Endometrial microvascular endothelial cells (primary cell): ENCODE data around the gene FNIP2. TPM values are rescaled to one million over a fixed set of nuclear protein-coding genes. Genes with fewer than 3 reads are reported as not detected.
"Not testable (repeated sequence)": the region's sequence is repeated elsewhere in the genome, so short reads cannot be mapped to it uniquely, and the experiment has no call there.

Experiments
- in situ Hi-C: cut with HindIII; loops from 2 replicates; pipeline ENCODE4 v1.10.0; 2017; ENCODE audit warnings: low sequenced_read_pairs, low pct_unique_long_range_greater_than_20kb; ENCODE audit errors: inconsistent ontology term
- total RNA-seq: library from RNA; depleted of rRNA; stranded (reverse); fragments of >200 nt; gene quantifications from one replicate; pipeline ENCODE4 v1.2.3, GENCODE V29; 2015; ENCODE audit errors: inconsistent ontology term

The FNIP2 gene
- total RNA-seq, 1 donor from 2014 or later, result 11.7 TPM

- in situ Hi-C loops, result no loop called here
Measured at GRCh38 chr4:158826057-158826456, 57.2 kb downstream of the FNIP2 start.

- in situ Hi-C loops, result no loop called here
Measured at GRCh38 chr4:158826882-158827281, 58.1 kb downstream of the FNIP2 start.

GRCh38 chr4:158827543-158827981 lies 58.7 kb downstream of the FNIP2 start:
- in situ Hi-C loops, result no loop called here

- in situ Hi-C loops, result not testable (repeated sequence)
Measured at GRCh38 chr4:158828151-158828550, 59.3 kb downstream of the FNIP2 start.

- in situ Hi-C loops, result no loop called here
Measured at GRCh38 chr4:158829254-158829653, 60.4 kb downstream of the FNIP2 start.

- in situ Hi-C loops, result no loop called here
Measured at GRCh38 chr4:158833602-158834001, 64.8 kb downstream of the FNIP2 start.

GRCh38 chr4:158835226-158836001 lies 66.6 kb downstream of the FNIP2 start:
- in situ Hi-C loops, result no loop called here

GRCh38 chr4:158836002-158836369 lies 67.2 kb downstream of the FNIP2 start:
- in situ Hi-C loops, result no loop called here

GRCh38 chr4:158836828-158837449 lies 68.1 kb downstream of the FNIP2 start:
- in situ Hi-C loops, result no loop called here

- in situ Hi-C loops, result no loop called here
Measured at GRCh38 chr4:158837527-158838141, 68.8 kb downstream of the FNIP2 start.

- in situ Hi-C loops, result no loop called here
Measured at GRCh38 chr4:158840131-158840530, 71.3 kb downstream of the FNIP2 start.

GRCh38 chr4:158841540-158841939 lies 72.7 kb downstream of the FNIP2 start:
- in situ Hi-C loops, result no loop called here

GRCh38 chr4:158845311-158846041 lies 76.7 kb downstream of the FNIP2 start:
- in situ Hi-C loops, result no loop called here

GRCh38 chr4:158847535-158847934 lies 78.7 kb downstream of the FNIP2 start:
- in situ Hi-C loops, result no loop called here

- in situ Hi-C loops, result no loop called here
Measured at GRCh38 chr4:158849681-158850080, 80.9 kb downstream of the FNIP2 start.

GRCh38 chr4:158850371-158850770 lies 81.5 kb downstream of the FNIP2 start:
- in situ Hi-C loops, result no loop called here

- in situ Hi-C loops, result no loop called here
Measured at GRCh38 chr4:158850800-158851644, 82.2 kb downstream of the FNIP2 start.

- in situ Hi-C loops, result no loop called here
Measured at GRCh38 chr4:158854236-158854635, 85.4 kb downstream of the FNIP2 start.

- in situ Hi-C loops, result no loop called here
Measured at GRCh38 chr4:158856852-158857251, 88.0 kb downstream of the FNIP2 start.
